NCI-H82 (cell line): ENCODE results near the gene PERP.
A peak's percentile ranks its signal among the peaks of the same experiment; 100 is the strongest.
"Not testable (repeated sequence)": the region's sequence is repeated elsewhere in the genome, so short reads cannot be mapped to it uniquely, and the experiment has no call there.

Experiments
- DNase-seq: peaks from one replicate; lab custom pipeline; 2025; lab: John Stamatoyannopoulos, UW

The PERP gene

GRCh38 chr6:138105446-138105845 is 1.8 kb downstream of the PERP start:
- DNase-seq: peak; percentile 9

GRCh38 chr6:138104618-138105213 is 2.5 kb downstream of the PERP start:
- no peak for DNase-seq

GRCh38 chr6:138103871-138104270 is 3.3 kb downstream of the PERP start:
- DNase-seq: no peak

- DNase-seq: no peak
Observed at GRCh38 chr6:138101946-138102731, 5.1 kb downstream of the PERP start.

GRCh38 chr6:138099832-138100231 is 7.4 kb downstream of the PERP start:
- DNase-seq: no peak

GRCh38 chr6:138098306-138098705 is 8.9 kb downstream of the PERP start:
- DNase-seq: no peak

GRCh38 chr6:138094260-138094659 is 13.0 kb downstream of the PERP start:
- no peak for DNase-seq

- DNase-seq: peak; percentile 17
Observed at GRCh38 chr6:138093632-138094031, 13.6 kb downstream of the PERP start.

- no peak for DNase-seq
Observed at GRCh38 chr6:138092686-138093085, 14.5 kb downstream of the PERP start.

- no peak for DNase-seq
Observed at GRCh38 chr6:138089325-138089724, 17.9 kb downstream of the PERP start.

- no peak for DNase-seq
Observed at GRCh38 chr6:138088326-138088762, 18.9 kb downstream of the PERP start.

- peak; percentile 52 for DNase-seq
Observed at GRCh38 chr6:138087593-138088325, 19.5 kb downstream of the PERP start.

GRCh38 chr6:138086573-138087196 is 20.5 kb downstream of the PERP start:
- peak; percentile 43 for DNase-seq

GRCh38 chr6:138085839-138086222 is 21.4 kb downstream of the PERP start:
- no peak for DNase-seq

- peak; percentile 10 for DNase-seq
Observed at GRCh38 chr6:138084904-138085838, 22.0 kb downstream of the PERP start.

GRCh38 chr6:138082232-138082631 is 25.0 kb downstream of the PERP start:
- no peak for DNase-seq

- not testable (repeated sequence) for DNase-seq
Observed at GRCh38 chr6:138079556-138079955, 27.7 kb downstream of the PERP start.

- DNase-seq: no peak
Observed at GRCh38 chr6:138078491-138078890, 28.7 kb downstream of the PERP start.

- DNase-seq: no peak
Observed at GRCh38 chr6:138073264-138073663, 34.0 kb downstream of the PERP start.

GRCh38 chr6:138063726-138064125 is 43.5 kb downstream of the PERP start:
- no peak for DNase-seq

GRCh38 chr6:138054982-138055381 is 52.2 kb downstream of the PERP start:
- DNase-seq: no peak
